NCI-H1092 (cell line): ENCODE data around the gene RSRP1.
A peak's percentile ranks its signal among the peaks of the same experiment; 100 is the strongest.

Experiments used
- DNase-seq: peaks from one replicate; lab custom pipeline; 2025; lab: John Stamatoyannopoulos, UW

The RSRP1 gene

DNA sequence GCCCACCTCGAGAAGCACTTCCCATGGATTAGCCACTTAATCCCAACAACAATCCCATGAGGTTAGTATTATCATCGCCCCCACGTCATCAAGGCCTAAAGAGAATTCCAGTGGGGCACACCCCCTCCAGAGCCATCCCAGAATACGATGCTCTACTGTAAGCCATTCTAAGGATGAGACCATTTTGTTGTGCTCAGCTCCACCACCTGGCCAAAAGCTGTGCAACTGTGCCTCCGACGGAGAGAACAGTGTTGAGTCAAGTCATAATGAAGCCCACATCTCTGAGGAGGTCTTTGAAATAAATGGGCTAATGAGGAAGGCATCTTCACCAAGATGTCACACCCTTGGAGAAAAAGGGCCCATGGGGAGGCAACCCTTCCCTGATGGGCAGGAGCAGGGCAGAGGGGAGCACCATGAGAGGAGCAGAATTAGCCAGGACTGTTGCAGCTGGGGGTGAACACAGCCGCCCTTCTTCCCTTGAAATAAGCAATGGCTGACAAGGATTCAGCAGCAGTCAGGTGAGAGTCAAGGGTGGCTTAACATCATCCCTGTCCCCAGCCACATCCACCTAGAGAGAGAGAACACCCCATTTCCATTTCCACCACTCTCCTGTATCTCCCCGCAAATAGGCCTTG, 29.5 kb downstream of the RSRP1 start:
- no peak for DNase-seq

DNA sequence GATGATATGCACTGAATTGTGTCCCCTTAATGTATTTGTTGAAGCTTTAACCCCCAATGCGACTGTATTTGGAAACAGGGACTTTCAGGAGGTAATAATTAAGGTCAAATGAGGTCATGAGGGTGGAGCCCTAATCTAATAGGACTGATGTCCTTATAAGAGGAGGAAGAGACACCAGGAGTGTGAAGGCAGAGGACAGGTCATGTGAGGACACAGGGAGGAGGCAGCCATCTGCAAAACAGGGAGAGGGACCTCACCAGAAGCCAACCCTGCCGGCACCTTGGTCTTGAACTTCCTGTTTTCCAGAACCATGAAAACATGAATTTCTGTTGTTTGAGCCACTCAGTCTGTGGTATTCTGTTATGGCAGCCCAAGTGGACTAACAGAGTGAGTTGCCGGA, 30.2 kb downstream of the RSRP1 start:
- DNase-seq, result no peak

DNA sequence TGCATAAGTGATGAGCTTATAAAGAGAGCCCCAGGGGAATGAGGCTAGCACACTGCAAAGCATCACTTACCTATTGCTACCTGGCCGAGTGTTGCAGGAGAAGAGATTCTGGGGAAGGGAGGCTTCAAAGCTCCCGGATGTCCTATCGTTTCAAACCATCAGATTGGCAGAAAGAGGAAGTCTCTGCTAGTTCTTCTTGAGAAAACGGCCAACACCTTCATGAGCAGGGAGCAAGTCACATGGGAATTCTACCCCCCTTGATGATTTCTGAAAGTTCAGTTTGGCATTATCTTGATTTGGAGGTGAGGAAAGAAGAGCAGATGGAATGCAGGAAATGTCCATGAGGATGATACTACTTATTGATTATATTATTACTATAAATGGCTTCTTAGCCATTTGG, 31.1 kb downstream of the RSRP1 start:
- DNase-seq, result no peak

DNA sequence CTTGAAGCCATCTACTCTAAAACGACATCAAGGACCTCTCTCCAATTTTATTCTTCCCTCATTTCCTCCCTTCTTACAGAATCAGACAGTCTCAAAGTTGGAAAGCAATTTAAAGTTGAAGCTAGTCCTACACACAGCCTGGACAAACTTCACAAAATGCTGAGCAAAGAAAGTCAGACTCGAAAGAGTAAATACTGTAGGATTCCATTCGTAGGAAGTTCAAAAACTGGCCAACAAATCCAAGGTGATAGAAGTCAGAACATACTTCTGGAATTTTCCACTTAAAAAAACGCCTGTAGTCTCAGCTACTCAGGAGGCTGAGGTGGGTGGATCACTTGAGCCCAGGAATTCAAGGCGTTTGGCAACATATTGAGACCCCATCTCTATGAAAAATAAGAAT, 34.5 kb downstream of the RSRP1 start:
- no peak for DNase-seq

DNA sequence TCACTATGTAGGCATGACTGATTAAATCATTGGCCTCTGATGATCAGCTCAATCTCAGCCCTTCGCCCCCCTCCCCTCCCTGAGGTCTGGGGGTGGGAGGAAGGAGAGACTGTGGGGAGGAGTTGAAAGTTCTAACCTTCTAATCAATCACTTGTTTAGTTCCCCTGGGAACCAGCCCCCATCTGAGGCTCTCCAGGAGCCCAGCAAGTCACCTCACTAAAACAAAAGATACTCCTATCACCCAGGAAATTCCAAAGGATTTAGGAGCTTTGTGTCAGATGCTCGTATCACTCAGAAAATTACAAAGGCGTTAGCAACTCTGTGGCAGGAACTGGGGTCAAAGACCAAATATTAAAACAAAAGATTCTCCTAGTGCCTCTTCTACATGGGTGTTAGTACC, 36.5 kb downstream of the RSRP1 start:
- no peak for DNase-seq

DNA sequence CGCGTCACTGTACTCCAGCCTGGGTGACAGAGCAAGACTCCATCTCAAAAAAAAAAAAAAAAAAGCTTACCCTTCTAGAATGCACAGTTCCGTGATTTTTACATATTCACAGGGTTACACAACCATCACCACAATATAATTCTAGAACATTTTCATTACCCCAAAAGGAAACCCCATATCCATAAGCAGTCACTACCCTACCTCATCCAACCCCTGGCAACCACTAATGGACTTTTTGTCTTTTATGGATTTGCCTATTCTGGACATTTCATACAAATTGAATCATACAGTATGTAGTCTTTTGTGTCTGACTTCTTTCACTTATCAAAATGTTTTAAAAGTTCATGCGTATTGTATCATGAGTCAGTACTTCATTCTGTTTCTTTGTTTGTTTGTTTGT, 37.7 kb downstream of the RSRP1 start:
- DNase-seq, result no peak

DNA sequence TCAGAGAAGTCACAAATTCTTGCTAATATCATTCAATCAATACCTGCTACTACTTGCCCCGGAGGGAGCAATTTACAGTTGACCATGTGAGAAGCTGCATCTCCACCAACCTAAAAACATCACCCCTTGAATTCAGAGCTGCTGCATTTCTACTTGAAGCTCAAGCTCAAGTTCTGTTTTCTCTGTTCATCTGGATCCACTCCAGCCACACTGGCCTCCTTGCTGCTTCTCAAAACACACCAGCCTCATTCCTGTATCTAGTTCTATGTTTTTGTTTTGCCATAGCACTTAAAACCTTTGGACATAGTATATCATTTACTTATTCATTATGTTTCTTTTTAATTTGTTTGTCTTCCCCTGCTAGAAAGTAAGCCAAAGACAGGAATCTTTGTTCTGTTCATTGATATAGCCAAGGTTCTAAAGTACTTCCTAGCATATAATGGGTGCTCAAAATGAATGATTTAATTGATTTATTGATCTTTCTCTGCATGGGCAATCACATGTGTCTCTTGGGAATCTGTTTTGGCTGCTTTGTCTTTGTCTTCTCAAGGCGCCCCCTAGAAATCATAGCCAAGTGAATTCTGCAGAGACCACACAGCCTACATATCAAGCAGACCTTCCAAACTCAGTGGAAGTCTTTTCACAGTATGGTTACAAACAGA, 38.6 kb downstream of the RSRP1 start:
- no peak for DNase-seq

DNA sequence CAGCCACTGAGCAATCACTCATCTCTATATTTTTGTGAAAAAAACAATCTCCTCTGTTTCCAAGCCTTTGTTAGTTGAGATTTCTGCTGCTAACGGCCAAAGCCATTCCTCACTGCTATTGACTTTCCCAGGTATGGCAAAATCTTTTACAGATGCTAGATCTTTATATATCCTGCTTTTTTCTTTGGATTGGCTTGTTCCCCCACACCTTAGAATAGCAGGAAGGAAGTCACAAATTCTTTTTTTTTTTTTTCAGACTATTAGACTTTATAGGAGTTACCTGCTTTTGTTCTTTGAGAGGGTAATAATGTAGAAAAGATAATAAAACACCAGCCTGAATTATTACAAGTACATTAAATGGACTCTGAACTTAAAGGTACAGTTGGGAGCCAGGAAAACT, 39.2 kb downstream of the RSRP1 start:
- no peak for DNase-seq

DNA sequence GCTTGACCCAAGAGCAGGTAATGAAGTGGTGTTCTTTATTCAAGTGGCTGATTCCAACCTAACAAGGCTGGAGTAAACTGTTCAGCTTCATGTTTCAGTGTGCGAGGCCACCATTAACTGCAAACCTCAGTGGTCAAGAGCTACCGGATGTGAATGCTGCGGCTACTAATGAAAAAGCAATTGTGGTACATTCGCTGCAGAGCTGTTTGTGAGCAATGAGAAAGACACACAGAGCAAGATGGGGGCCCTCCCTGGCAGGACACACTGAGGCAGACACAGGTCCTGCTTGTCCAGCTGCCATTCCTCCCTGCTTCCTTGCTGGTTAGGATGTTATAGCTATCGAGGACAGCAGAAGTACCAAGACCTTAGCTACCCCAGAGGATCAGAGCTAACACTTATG, 41.1 kb downstream of the RSRP1 start:
- DNase-seq, result no peak

DNA sequence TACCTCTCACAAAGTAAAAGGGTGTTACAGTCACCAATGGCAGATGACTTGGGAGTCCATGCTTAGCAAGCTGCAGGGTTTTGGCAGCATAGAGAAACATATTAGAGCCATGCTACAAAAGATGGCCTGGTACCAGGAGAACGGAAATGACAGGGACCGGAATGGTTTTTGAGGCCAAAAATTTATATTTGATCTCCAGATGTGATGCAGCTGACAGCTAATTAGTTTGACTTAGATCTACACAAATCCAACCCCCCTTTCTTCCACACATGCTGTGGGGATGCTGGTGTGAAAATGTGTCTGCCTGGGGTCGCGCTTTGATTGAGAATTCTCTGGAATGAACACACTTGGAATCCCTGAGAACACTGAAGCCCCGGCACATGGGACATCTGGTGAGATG, 41.5 kb downstream of the RSRP1 start:
- no peak for DNase-seq

DNA sequence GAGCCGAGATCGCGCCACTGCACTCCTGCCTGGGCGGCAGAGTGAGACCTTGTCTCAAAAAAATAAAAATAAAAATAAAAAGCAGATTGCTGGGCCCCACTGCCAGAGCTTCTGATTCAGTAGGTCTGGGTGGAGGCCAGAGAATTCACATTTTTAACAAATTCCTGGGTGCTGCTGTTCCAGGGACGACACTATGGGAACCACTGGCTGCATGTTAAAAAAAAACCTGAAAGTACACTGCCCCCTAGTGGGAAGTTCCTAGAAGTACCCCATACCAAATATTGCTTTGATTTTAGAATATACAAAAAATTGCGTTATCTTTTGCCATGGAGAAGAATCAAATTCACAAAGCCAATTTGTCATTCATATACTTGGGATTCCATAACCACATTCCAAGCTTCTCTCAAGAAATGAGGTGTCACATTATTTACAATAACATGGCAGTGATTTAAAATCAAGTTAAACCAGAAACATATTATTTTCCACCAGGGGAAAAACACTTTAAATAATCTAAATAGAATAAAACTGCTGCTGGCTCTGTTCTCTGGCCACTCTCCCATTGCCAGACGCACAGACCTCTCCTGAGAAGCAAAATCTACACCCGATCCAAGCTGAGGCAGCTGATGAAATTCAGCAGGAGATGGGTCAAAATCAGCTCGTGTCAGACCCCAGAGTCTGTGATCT, 42.3 kb downstream of the RSRP1 start:
- DNase-seq, result peak; percentile 68

DNA sequence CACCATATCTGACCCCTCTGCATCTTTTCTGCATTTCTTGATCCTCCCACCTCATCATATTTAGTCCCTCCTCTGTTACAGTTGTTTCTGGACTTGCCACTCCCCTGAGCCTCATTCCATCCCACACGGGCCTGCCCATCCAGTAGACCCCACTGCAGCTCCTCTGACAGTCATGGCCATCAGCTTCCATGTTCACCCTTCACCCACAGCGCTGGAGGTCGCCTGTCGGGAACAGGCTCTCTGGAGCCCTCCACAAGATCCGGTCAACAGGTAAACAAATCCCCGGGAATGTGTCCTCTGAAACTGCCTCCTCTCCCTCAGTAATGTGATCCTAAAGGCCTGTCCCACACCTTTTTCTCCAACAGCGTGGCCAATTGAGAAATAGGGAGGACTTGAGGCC, 46.2 kb downstream of the RSRP1 start:
- no peak for DNase-seq

DNA sequence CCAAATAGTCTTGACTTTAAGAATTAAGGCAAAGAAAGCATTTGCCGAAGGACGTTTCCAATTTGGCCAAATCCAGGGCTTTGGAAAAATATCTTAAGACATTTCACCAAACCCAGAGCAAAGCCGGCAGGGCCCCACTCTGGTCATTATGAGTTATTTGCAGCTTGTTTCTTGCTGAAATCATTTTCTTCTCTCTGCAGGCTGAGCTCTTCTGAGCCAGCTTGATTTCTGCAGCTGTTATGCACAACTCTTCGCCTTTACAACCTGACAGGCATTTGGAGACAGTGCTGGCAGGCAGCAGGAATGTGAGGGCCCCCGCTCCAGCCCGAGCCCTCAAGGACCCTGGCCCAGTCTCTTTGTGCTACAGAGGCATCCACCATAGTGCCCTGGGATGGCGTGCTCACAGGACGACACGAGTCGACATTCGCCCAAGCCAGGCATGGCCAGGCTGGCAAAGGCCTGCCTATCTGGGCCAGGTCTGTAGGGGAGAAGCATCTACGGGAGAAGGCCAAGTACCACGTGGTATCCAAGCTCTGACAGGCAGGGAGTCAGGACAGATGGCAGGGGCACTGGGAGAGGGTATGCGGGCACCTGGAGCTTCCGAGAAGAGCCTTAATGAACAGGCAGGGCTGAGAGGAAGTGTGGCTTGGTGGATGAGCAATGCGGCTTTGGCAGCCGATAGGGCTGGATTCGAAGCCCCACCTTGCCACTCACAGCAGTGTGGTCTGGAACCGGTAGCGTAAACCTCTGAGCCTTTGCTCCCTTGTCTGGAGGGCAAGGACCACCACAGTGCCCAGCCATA, 47.2 kb downstream of the RSRP1 start:
- DNase-seq, result no peak

DNA sequence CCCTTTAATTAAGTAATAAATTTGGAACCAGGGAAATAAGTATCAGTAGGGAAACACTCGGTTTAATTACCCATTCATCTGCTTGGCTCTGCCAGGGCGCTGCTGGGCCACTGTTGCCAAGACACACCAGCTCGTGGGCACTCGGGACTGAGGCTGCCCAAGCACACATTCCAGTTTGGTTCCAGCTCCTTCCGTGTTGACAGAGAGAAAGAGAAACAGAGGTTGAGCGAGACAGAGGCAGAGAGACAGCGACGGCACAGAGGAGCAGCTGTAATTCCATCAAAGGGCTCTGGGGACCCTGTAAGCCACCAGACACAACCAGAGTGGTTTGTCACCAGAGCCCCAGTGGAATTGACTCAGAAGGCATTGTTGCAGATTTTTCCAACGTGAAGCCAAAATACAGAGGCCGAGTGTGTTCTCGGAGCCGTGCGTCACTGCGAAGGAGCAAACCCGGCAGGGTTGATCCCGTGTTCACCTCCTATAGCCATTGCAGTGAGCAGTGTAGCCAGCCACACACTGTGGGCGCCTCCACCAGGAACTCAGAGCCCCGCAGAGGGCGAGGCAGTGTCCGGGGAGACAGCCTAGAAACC, 48.5 kb downstream of the RSRP1 start:
- peak; percentile 80 for DNase-seq

DNA sequence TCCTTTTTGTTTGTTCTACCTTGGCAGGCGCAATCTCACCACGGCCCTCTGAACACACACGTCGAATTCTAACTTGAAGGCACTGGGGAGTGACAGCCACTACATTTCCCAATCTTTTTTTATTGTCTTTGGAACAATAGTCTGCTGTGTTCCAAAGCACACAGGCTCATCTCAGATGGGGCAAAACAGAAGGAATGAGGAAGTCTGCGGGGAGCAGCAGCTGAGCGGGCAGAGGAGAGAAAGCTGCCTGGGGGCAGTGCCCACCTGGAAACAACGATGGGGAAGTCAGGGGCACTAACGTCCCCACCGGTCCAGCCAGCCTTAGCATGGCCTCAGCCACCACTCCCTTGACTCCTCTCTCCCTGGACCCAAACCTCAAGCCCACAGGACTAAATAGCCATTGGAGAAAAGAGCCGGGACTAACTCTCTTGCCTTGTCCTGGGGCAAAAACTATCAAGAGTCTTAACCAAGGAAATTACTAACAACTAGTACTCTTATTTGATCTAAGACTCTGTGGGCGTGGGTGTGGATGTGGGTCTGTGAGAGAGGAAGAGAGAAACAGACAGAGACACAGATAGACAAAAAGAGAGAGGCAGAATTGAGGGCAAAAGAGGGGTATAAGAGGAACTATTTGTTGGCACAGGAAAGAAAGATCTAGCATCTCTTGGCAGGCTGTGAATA, 49.1 kb downstream of the RSRP1 start:
- no peak for DNase-seq

DNA sequence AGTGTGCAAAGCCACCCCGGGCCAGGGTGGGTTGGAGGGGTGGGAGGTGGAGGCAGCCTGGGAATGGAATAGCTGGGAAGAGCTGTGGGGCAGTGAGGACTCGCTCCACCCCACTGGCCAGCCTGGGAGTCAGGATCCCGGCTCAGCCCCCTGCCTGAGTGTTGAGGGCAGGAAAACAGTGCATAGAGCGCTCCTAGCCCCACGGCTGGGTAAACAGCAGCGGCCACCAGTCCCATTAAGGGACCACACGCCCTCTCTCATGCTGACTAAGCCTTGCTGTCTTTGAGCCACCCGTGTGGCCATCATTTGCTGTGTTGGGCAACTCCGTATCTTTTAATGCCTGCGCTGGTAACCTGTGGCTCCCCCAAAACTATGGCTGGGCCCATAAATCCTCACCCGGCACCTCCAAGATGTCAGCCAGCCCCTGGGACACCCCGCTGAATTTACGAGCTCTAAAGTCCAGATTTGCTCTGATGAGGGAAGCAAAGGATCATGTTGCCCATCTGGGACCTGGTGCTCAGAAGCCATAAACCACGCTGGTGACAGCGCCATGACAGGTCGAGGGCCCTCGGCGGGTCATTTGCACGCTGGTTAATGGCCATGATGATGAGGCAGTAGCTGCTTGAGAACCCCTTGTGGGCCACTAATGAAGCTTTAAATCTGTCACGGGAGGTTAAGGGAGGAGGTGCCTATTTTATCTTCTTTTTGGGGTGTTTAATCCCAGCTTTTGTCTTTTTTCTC, 49.8 kb downstream of the RSRP1 start:
- peak; percentile 79 for DNase-seq

DNA sequence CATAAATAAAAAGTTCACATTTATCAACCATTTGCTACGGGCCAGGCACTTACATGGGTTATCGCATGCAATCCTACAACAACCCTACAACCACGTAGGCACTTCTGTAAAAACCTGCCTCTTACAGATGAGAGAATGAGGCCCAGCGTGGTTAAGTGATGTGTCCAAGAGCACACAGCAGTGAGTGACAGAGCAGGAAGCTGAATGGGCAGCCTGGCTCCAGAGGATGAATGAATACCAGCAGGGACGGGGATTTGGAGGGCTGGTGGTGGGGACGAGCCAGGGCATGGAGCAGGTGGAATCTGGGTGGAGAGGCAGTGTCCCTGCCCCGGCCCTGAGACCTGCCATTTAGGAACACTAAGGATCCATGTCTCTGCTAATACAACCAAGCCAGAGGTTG, 50.4 kb downstream of the RSRP1 start:
- no peak for DNase-seq

DNA sequence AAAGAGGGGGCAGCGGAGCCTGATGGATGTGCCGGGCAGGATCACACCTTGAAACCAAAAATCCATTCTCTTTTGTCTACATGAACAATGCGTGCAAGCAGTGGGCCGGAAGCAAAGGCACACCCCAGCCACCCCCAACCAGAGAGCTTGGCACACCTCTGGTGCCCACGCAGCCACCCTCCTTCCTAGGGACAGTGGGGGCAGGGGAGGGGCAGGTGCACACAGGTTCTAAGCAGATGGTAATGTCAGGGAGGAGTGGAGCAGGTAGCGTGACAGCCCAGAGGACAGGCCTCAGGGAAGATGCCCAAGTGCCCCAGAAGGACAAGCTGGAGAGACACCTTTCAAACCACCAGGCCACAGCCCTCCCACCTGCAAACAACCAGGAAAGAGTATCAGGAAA, 51.4 kb downstream of the RSRP1 start:
- no peak for DNase-seq

DNA sequence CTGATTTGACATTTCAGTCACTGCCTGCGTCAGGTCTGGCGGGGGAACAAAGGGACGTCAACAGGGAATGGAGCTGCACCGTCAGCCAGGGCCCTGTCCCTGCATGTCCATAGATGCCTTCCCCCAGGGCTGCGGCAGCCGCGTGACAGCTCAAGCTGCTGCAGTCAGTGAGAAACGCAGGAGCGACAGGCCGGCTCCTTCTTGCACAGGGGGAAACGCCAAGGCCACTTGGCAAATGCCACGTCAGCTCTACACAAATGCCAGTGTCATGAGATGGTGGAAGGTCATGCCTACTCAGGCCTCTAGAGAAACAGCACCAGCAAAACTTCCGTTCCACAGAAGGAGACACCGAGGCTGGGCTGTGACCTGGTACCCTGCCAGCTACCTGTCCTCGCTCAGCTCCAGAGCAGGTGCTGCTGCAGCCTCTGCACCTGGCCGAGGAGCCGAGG, 52.7 kb downstream of the RSRP1 start:
- no peak for DNase-seq

DNA sequence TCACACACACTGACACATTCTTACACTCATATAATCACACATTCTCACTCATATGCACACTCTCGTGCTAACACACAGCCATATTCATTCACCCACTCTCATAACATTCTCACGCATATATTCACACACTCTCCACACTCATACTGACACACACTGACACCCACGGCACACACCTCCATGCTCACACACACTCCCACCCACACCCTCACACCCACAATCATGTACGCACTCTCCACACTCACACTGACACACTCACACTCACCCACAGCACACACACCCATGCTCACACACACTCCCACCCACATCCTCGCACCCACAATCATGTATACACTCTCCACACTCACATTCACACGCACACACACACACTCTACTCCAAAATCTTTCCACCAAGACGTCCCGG, 53.2 kb downstream of the RSRP1 start:
- DNase-seq, result no peak

DNA sequence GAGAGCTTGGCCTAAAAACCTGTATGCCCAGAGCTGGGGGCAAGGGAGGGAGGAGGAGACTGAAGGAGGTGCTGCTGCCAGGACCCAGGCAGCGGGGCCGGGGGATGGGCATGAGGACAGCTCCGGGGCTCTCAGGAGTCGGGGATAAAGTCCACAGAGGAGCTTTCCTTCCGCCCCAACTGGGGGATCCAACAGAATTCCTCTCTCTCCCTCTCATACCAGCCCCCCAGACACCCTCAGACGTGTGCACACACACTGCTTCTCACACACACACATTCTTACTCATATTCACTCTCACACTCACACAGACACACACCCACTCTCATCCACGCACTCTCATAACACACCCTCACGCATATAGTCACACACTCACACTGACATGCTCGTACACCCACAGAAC, 54.0 kb downstream of the RSRP1 start:
- no peak for DNase-seq
